GM19193 (cell line): ENCODE data around the gene ZHX3.

ENCODE experiments used
- POLR2A ChIP-seq: IDR thresholded peaks from 4 replicates; pipeline ENCODE4 v1.6.1; 2011; ENCODE audit not compliant: insufficient read depth, insufficient read length; ENCODE audit errors: extremely low read depth

Gene ZHX3

DNA sequence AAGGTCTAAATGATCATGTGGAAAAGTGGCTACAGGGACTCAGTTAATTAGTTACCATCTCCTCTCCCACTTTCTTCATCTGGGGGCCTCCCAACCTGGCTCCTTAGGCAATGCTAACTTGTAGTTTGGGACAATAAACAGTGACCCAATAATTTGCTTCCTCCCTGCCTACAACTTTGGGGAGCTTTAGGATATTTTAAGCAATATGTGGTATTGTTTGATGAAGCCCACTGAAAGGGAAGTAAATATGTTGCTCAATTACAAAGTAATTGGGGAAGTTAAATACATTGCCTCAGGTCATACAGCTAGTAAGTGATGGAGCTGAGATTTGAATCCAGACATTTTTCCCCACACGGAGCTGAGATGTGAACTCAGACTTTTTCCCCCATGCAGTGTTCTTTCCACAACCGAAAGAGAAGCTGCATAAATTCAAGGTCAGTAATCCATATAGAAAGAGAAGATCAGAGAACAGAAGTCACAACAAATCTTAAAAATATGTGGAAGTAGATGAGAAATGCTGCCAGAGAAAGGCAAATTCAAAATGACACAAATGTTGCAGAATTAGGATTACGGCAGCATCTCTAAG lies 26.6 kb downstream of the ZHX3 start:
- TF ChIP-seq POLR2A = no peak

DNA sequence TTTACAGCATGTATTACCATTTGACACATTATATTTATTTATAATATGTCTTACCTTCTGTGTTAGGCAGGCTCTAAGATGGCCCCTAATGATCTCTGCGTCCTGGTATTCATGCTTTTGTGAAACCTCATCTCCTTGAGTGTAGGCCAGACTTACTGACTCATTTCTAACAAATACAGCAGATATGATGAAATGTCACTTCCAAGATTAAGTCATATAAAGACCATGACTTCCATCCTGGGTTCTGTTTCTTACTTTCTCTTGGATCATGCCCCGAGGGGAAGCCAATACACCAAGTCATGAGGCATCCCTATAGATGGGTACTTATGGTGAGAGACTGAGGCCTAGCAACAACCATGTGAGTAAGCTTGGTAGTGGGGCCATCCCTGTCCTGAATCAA lies 30.2 kb downstream of the ZHX3 start:
- TF ChIP-seq POLR2A = no peak

DNA sequence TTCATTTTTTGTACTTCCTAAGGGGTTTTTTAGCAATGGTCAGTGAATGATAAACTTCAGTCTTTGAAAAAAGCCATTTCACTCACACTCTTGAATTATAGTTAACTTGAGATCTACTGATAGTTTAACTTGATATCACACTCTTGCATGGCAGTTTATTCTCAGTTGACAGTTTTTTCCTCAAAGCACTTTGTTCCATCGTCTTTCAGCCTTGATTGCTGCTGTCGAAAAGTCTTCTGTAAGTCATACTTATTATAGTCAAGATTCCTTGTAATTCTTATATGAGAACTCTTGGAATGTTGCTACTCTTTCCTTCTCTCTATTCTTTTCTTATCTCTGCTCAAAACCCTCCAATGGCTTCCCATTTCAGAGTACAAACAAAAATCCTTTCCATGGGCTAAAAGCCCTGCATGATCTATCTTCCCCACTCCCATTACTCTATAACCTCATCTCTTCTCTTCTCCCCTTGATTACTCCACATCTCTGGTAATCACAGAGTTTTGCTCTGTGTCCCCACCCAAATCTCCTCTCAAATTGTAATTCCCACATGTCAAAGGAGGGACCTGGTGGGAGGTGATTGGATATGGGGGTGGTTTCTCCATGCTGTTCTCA lies 31.2 kb downstream of the ZHX3 start:
- no peak for TF ChIP-seq POLR2A

DNA sequence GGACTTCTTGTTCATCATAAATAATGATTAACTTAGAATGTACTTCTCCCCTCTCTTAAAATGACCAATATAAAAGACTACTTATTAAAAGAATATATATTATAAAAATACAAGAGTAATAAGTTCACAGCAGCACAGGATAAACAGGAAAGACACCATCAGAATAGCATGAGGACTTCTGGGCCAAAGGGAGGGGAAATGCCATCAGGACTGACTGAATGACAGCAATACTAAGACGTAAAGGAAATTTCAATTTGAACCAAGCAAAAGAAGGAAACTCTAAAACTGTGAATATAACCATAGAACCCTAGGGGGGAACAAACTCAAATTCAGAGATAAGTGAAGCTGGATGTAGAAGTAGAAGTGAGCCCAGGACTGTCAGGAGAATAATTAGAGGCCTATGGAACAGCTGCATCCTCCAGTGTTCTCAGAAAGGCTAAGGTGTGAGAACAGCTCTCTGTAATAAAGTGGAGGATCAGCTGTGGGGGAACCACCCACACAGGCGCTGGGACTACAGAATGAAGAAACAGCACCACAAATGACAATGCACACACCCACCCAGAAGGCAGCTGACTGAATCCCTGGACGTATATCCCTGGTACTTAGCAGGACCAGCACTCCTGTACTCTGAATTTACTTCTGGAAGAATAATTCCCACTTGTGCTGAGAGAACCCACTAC lies 37.8 kb downstream of the ZHX3 start:
- no peak for TF ChIP-seq POLR2A

DNA sequence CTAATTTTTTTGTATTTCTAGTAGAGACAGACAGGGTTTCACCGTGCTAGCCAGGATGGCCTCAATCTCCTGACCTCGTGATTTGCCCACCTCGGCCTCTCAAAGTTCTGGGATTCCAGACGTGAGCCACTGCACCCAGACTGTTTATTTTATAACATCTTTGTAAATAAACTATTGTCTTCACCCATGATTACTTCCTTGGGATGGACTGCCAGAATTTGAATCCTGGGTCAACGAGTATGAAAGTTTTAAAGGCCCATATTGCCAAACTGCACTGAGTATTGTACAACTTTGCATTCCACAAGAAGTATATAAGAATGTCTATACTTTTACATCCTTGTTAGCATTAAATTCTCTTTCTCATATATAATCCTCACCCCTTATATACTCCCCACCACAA lies 38.6 kb downstream of the ZHX3 start:
- TF ChIP-seq POLR2A = no peak

DNA sequence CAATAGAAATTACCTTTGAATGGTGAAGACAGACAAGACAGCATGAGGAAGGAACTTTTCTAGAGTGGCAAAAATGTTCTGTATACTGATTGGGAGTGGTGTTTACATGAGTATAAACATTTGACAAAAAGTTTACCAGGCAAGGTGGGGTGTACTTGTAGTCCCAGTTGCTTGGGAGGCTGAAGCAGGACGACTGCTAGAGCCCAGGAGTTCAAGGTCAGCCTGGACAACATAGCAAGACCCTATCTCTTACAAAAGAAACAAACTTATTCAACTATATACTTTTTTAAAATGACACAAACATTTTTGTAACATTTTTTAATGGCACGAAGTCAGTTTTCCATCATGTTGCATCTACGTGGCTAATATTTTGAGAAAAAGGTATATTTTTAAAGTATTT lies 40.5 kb downstream of the ZHX3 start:
- no peak for TF ChIP-seq POLR2A

DNA sequence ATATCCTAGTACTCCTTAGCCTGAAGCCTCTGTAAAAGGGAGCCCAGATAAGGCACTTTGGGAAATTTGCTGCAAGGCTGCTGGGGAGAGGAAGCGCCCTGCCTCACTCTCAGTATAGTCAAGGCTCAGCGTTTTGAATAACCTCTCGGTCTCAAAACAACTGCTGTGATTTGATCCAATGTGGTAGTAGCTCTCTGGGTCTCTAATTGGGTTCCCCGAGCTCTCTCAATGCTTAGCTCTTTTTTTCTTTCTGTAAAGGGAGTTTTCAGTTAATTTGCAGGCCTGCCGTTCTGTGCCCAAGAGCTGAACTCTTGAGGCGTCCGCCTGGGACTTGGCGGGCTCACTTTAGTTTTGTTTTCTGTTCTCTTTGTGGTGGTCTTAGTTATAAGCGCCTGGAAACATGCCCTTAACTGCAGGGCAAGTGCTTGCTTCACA lies 41.2 kb downstream of the ZHX3 start:
- no peak for TF ChIP-seq POLR2A

DNA sequence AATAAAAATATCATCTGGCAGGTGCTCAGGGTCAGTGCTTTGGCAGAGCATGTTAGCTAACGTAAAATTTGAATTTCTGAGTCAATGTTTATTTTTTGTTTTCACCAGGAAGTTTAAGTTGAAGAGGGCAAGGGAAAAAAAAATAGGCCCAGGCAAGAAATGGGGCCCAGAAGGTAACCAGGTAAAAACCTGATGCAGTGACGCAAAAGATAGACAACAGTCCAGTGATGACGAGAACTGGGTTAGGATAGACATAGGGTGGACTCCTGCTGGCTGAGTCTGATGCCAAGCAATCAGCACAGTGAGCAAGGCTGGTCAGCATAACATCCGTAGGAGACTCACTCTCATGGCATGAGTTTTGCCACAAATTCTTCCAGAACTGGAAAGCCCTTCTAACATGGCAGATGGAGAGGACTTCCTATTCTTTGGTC lies 42.2 kb downstream of the ZHX3 start:
- TF ChIP-seq POLR2A = no peak

DNA sequence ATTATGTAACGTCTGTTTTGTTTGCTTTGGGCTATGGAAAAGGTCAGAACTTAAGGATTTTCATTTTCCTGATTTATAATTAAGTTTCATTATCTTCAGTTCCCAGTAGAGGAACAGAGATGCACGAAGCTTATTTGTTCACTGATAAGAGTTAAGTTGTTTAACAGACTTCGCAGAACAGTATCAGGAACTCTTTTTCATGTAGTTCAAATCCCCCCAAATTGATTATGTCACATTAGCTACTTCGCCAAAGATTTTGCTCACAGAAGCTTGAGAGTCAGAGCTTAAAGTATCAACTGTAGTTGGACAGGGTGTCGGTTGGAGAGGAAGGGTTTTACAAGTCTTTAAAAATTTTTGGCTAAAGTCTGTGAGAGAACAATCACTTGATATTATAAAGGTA lies 43.4 kb downstream of the ZHX3 start:
- TF ChIP-seq POLR2A = no peak

DNA sequence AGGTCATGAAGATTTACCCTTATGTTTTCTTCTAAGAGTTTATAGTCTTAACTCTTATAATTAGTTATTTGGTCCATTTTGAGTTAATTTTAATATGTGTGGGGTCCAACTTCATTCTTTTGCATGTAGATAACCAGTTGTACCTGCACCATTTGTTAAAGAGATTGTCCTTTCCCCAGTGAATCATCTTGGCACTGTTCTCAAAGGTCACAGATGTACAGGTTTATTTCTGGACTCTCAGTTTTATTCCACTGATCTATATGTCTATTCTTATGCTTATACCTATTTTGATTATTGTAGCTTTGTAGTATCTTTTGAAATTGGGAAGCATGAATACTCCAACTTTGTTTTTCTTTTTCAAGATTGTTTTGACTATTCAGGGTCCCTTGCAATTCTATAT lies 44.1 kb downstream of the ZHX3 start:
- TF ChIP-seq POLR2A = no peak

DNA sequence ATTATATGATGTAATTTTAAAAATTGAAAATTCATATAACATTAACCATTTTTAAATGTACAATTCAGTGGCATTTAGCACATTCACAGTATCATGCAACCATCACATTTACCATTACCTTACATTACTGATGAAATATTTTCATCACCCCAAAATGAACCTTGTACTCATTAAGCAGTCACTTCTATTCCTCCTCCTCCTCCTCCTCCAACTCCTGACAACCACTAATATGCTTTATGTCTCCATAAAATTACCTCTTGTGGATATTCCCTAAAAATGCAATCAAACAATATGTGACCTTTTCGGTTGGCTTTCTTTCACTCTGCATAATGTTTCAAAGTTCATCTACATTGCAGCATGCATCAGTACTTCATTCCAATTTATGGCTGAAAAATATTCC lies 45.2 kb downstream of the ZHX3 start:
- no peak for TF ChIP-seq POLR2A

DNA sequence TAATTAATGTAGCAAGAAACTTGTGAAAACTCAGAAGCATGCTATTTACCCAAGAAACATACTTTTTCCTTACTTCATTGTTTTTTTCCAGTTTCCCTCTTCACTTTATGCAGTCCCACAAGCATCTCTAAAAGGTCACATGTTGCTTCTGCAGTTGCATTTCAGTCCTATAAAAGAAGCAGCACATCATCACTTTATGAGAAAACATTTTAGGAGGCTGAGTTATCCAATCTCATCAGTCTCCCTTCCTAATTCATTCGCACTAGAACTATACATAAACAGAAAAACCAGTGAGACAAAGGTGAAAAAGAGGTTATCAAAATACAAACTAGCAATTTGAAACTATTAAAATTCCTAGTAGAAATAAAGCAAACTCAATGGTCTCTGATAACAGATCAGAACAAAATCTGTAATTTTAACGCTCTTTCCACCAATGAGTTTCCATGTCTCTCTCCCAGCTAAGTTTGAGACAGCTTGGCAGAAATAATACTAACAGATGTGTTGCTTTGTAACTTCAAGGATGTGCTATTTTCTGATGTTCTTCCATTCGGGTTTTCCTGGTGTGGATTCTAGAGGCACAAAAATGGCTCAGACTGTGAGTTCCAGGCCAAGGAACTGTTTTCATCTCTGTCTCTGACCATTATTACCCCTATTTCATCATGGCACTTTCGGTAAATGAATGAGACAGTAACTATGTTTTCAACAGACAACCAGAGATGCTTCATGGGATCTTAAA lies 48.4 kb downstream of the ZHX3 start:
- TF ChIP-seq POLR2A = no peak

DNA sequence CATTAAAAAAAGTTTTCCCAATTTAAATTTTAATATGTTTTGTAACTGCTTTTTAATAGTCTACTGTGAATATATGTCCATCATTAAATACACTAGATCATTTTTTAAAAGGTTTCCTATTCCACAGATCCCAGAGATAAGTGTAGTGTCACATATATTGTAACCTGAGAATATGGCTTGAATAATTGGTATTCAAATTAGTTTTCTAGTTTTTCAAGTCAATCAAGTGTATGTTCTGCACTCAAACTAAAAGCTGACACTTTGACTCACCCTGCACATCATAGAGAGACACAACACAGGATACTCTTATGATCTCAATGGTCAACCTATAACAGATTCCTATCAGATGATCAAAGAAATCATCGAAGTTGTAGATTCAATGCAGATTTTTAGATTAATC lies 49.1 kb downstream of the ZHX3 start:
- no peak for TF ChIP-seq POLR2A

DNA sequence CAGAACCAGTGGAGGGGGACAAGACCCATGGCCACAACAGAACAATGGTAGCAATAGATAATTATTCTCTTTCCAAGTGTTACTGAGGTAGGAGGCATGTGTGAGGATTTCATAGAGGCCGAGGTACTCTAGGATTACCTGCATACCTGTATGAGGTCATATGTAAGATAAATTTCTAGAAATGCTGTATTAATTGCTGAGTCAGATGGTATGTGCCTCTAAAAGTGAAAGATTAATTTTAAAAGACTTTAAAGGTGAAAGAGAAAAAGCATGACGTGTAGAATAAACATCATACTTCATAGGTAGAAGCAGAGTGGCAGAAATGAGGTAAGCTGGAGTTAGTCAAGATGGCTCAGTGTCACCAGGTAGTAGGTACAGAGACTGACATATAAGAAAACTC lies 51.6 kb downstream of the ZHX3 start:
- TF ChIP-seq POLR2A = no peak

DNA sequence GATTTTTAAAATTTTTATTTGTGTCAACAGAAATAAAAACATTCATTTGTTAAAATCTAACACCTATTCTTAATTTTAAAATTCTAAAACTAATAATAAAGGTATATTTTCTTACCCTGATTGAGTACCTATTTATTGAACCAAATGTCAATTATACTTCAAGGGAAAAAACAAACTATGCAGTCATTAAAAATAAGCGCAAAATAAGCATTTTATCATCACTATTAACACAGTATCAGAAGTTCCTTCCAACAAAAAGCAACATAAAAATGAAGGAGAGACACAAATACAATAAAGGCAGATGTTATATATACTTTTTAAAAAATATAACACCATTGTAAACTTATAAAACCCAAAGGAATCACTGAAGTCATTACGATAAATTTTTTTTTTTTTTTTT lies 52.7 kb downstream of the ZHX3 start:
- no peak for TF ChIP-seq POLR2A

DNA sequence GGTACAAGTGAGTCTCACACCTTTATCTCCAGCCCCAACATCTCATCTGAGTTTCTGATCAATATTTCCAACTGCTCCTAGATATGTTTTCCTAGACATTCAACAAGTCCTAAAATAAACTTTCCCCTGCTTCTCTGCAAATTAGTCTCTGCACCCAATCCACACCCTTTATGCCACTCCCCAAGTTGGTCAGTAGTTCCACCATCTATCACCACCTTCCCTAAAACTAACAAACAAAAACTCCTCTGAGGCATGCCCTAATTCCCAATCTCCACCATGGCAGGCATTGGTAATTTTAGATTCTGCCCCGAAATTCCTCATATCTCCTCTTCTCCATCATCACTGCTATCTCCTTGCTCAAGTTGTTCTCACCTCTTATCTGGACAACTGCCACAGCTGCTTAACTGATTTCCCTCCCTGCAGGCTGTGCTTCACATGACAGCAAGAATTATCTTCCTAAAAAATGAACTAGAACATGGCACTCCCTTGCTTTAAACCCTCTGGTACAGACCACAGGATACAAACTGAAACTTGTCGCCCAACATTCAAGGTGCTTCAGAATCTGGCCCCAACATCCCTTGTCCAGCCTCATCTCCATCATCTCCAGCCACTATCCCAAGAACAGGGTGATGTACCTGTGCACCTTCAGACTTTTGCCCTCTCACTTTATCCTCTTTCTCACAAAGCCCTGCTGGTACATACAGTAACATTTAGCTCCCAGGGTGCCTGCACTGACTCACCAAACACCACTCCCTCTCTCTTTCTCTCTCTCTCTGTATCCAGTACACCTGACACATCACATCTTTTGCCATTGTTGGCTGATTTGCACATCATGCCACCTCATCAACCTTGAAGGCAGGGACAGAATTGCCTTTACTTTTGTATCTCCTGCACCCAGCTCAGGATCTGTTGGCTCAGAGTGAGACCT lies 55.5 kb downstream of the ZHX3 start:
- no peak for TF ChIP-seq POLR2A

DNA sequence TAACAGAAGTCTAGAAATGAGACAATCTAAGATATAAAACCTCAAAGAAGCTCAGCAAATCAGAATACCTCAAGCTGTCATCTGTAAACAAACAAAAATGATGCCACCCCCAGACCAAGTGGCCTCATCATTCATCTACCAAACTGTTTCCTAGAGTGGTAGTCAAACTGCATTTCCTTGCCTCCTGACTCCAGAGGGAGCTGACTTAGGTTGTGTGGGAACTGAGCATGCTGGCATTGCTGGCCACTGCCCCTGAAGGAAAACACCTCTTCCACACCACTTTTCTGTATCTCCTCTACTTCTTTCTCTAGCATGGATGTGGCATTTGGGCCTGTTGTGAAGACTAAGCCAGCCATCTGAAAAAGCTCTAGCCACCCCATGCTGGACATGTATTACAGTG lies 56.3 kb downstream of the ZHX3 start:
- no peak for TF ChIP-seq POLR2A
